SH-SY5Y (cell line): Measurements from ENCODE around the gene MAN1C1.

ENCODE experiments used
- GATA2 ChIP-seq: IDR thresholded peaks from 2 replicates; pipeline ENCODE4 v1.6.1; 2011; ENCODE audit warnings: mild to moderate bottlenecking, low read depth, low read length
- GATA3 ChIP-seq: IDR thresholded peaks from 2 replicates; pipeline ENCODE4 v1.6.1; 2011; ENCODE audit warnings: low read depth, mild to moderate bottlenecking, low read length, moderate library complexity

- no peak for TF ChIP-seq GATA2
- no peak for TF ChIP-seq GATA3
These were observed 74.6 kb downstream of the MAN1C1 start for GRCh38 chr1:25691211-25691610.
